A673 (cell line): ENCODE results near the gene NDUFB10.

Source experiments
- CTCF ChIP-seq: fragments of 300-800, 200-600 bp; sonication (generic); conservative IDR thresholded peaks from 2 replicates; pipeline ENCODE4 v1.5.1; 2017; ENCODE audit warnings: low read depth, mild to moderate bottlenecking, antibody characterized with exemption, low read length, moderate library complexity, mixed read lengths
- EZH2 ChIP-seq: fragments of 200-600 bp; sonication (generic); IDR thresholded peaks from 2 replicates; pipeline ENCODE4 v1.6.1; 2017; ENCODE audit warnings: borderline replicate concordance, low read depth, mild to moderate bottlenecking, mixed read lengths, antibody characterized with exemption, low read length; ENCODE audit not compliant: poor library complexity, severe bottlenecking

- TF ChIP-seq CTCF (no peak), EZH2 (no peak)
Measured at GRCh38 chr16:1915732-1916639, 43.4 kb upstream of the NDUFB10 start.
